Activated T-cell treated with anti-CD3 and anti-CD28 coated beads for 1 hour (primary cell): ENCODE measurements around the gene PID1.
"Not testable (repeated sequence)": the region's sequence is repeated elsewhere in the genome, so short reads cannot be mapped to it uniquely, and the experiment has no call there.

Experiments
- DNase-seq: peaks from one replicate; pipeline ENCODE4 v3.0.0-alpha.2; 2020; ENCODE audit warnings: low read depth

The PID1 gene

GRCh38 chr2:229212241-229212640, 58.8 kb downstream of the PID1 start:
- no peak for DNase-seq

DNA sequence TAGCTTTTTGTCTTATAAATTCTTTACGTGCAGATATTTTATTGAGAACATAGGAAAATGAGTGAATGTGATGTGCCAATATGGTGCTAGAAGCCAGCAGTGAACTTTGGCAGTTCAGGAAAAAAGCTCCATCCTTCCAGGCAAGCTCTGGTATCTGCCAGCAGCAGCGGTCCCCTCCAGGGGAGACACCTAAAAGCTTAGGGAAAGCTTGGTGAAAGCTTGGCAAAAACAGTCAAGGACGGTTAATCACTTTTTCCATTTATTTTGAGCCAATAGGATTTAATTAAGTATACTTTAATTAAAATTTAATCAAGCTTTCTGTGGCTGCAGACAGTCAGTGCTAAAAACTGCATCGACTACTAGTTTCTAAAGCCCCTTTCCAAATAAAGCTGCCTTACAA, 60.4 kb downstream of the PID1 start:
- DNase-seq = no peak

DNA sequence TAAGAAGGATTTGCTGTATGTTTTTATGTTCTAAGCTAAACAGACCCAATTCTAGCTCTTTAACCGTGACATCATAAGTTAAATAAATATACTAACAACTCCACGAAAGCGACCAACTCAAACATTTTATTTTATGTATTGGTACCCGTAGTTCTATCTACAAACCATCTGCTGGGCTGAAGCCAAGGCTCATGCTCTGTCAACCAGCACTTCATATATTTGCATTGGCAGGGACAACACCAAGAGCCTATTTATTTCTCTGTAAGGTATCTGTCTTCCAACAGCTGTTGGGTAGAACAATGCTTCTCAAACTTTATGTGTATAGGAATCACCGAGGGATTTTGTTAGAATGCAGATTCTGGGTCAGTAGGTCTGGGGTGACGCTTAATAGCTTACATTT, 64.5 kb downstream of the PID1 start:
- no peak for DNase-seq

DNA sequence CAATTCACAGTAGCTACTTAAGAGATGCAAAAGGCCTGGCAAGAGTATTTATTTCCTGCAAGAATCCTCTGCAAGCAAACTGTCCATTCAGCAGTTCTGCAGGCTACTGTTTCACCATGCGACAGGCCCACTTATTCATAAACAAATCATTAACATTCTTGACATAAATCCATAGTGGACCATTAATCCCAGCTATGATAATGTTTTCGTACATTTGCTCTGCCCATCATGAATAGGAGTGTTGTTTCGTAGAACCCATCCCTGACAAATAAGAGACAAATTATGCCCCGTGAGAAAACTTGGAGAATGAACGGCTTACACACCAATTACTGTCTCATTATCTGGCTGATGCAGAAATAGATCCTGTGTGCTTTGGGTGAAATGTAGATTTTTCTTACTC, 65.4 kb downstream of the PID1 start:
- DNase-seq = no peak

DNA sequence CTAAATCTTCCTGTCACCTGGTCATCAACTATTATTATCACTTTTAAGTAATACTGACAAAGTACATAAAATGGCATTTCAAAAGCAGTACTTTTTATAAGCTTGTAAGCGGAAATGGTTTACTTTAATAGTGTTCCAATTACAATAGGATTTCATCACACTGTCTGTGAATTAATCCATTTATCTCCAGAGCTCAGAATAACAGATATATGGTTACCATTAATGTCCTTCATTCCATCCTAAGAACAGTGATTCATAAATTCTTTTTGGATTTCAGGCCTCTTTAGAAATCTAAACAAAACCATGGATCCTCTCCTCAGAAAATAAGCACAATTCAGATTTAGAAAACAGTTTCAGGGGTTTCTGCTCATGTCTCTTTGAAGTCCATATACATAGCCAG, 68.4 kb downstream of the PID1 start:
- no peak for DNase-seq

GRCh38 chr2:229201521-229201920, 69.6 kb downstream of the PID1 start:
- no peak for DNase-seq

DNA sequence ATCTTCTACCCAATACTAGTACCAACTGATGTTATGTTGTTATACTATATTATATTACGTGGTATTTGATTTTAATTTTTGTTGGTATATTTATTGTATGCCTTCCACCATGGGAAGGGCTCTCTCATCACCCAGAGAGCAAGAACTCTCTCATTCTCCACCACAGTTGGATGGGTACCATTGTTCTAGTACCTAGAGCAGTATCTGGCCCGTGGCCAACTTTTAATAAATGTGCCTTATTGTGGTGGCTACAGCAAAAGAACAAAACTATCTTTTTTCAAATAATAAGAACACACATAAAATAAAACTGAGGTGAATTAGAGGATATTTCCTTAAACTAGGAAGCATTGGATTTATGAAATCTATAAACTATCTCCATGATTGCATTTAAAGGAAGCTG, 71.8 kb downstream of the PID1 start:
- DNase-seq = no peak

DNA sequence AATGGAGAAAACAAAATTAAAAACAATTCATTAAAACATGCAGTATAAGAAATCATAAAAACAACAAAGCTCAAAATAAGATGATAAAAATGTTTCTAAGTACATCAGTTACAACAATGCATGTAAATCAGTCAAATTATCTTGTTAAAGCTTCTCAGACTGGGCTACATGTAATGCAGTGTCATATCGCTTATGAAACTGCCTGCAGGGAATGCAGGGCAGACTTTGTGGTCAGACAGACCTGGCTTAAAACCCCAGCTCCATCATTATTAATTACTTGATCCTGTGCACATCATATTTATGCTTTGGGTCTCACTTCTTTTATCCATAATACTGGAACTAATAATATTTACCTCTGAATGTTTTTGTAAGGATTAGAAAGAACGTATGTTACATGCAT, 74.6 kb downstream of the PID1 start:
- no peak for DNase-seq

DNA sequence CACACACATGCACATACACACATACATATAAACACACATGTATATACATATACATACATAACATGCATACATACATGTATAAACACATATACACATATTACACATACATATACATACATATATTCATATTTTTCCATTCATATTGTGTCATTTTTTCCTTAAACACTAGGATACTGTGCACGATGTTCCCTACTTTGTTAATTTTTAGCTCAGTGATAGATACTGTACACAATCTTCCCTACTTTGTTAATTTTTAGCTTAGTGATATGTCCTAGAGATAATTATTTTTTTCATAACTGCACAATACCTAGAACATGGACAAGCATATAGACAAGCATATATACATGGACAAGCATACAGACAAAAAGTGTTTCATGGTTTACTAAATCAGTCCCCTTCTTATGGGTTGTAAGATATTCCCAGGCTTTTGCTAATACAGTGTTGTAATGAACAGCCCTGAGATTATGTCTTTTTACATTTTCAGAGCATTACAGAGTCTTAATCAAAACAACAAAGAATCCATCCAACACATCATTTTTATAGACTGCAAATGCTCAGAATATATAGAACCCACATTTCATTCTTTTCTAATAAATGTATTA, 75.6 kb downstream of the PID1 start:
- no peak for DNase-seq

DNA sequence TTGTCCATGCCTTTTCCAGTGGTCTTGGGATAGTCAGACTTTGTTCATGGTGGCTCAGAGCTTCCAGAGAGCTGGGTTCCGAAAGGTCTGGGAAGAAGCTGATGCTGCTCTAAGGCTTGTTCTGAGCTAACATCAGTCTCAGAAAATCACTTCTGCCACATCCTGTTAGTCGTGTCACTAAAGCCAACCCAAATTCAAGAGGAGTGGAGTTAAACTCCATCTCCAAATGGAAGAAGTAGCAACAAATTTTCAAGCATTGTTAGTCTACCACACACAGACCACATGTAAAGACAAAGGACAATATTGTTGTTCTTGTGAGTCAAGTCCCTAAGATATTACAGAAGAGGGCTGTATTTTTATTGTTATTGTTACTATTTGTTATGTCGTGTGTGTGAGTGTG, 77.8 kb downstream of the PID1 start:
- DNase-seq = no peak

GRCh38 chr2:229191413-229191812, 79.7 kb downstream of the PID1 start:
- DNase-seq = no peak

DNA sequence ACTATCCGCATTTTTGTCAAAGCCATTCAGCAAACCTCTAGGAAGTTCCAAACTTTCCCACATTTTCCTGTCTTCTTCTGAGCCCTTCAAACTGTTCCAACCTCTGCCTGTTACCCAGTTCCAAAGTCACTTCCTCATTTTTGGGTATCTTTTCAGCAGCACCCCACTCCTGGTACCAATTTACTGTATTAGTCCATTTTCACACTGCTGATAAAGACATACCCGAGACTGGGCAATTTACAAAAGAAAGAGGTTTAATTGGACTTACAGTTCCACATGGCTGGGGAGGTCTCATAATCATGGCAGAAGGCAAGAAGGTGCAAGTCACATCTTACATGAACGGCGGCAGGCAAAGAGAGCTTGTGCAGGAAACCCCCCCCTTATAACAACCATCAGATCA, 84.0 kb downstream of the PID1 start:
- DNase-seq = not testable (repeated sequence)

GRCh38 chr2:229181641-229182040, 89.4 kb downstream of the PID1 start:
- DNase-seq = no peak

DNA sequence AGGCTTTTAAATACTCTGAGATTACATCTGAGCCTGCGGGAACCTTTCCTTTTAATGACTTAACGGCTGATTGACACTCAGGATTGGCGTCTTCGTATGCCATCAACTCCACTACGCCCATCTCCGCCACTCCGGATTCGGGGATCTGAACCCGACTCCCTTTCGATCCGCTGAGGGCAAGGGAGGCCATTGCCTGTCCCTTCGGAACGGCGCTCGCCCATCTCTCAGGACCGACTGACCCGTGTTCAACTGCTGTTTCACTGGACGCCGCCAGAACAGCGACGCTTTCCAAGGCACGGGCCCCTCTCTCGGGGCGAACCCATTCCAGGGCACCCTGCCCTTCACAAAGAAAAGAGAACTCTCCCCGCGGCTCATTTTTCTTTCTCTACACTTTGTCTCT, 90.4 kb downstream of the PID1 start:
- no peak for DNase-seq

DNA sequence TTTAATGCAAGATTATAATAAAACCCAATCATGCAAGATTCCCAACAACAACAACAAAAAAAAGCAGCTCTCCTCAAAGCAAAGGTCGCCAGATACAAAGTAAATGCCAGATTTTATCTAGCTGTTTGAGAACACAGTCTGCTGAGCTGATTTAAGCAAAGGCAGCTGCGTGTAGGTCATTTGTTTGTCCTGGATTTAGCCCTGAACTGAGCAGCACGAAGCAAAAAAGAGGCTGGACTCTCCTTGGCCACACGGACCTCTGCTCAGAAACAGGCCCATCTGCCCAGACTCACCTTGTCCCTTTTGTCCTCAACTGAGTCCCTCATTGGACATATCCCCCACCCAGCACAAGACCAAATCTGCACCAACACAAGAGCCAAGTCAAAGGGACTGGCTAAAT, 91.5 kb downstream of the PID1 start:
- no peak for DNase-seq

DNA sequence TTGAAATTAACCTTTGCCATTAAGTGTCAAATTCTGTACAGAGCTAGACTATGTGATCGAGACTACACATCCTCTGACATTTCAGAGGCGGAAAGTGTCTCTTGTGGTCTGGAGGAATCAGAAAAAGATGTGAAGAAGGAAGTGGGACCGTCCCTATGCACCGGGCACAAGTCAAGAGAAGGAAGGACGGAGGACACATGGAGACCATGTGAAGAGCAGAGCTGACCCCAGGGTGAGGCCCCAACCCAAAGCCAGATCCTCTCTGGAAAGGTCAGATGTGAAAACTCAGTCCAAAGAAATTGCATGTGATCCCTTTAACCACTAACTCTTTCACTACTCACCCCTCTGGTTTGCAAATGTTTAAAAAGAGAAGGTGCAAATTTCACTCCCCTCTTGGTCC, 92.4 kb downstream of the PID1 start:
- DNase-seq = no peak

DNA sequence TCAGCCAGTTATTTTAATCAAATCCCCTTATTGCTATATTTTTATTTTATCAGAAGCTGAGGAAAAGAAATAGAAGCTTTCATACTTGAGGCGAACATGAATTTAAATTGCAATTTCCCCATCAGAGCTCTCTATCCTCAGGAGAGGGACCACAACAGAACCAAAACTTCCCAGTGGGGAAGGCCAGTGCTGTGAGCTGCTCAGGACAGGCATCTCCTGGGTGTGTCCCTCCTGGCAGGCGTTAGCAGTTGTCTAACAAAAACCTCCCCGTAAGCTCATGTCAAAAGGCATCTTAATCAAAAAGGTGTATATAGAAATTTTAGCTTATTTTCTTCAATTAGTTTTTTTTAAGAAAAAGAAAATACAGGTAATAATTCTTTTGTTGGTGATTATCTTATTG, 93.0 kb downstream of the PID1 start:
- no peak for DNase-seq

GRCh38 chr2:229176136-229176535, 95.0 kb downstream of the PID1 start:
- no peak for DNase-seq

DNA sequence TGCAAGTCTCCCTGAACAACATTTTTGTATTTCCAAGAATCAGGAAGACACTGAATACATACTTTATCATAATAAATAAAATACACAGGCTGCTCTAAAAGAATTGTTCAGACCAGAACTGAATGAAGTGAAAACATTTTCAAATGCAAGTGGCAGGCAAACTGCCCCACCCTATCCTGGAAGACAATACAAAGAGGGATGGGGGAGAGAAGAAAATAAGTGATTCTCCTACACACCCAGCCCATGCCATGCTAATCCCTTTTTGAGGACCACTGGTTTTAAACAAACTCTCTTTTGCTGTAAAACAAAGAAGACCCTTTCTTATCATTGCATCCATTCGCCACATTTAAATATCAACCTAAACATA, 95.6 kb downstream of the PID1 start:
- no peak for DNase-seq

DNA sequence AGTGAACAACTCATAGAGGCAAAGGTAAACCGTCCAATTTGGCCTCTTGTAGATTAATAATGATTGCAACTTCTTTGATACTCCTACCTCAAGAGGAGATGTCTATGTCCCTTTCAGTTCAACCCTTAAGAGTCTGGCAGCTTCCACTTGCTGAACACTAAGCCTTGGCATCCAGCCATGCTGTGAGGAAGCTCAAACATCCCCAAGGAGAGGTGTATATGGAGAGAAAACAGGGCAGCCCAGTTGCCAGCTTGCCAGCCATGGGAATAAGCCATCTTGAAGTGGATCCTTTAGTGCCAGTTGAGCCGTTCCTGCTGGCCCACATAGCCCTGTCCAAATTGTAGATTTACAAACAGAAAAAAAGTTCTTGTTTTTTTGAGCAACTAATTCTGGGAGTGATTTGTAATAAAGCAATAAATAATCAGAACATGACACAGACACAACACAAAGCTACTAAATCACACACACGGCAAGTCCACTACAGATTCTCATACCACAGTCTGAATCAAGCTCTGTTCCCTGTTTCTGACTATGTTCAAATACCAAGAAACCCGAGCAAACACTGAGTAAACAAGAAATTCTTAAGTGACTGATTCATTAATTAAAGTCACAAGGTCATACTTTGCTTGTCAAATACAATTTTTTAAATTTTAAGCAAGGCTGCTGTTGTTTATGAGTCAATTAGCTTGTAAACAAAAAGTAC, 96.1 kb downstream of the PID1 start:
- DNase-seq = no peak

DNA sequence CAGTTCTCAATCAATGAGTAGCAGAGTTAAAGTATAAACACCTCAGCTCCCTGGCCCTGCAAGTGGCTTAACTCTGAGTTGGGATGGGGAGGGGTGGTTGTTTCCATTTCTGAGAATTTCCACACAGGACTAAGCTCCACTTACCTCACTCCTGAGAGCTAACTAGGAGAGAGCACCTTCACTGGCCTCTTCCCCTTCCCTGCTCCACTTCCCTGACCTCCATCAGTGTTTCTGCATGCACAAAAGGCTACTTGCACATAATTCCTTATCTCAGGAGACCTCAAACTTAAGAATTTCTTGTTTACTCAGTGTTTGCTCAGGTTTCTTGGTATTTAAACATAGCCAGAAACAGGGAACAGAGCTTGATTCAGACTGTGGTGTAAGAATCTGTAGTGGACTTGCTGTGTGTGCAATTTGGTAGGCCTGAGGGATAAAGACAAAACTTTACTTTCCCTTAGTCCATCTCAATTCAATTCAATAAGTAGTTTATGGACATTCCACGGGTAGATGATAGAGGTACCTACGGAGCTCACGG, 97.2 kb downstream of the PID1 start:
- DNase-seq = no peak

DNA sequence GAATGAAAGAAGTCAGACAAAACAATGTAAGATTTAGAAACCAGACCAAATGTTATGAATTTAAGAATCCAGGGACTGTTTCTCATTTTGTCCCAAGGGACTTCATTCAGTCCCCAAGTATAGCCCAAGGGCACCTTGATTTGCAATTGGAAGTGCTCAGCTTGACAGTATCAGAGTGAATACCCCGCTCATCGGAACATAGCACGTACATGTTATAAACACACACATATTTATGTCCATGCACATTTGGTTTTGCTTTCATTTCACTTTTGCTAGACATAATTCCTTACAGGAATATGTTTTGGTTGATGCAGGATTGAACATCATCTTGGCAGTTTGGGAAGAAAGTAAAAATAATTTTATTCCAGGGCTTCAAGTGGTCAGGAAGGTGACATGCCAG, 100.2 kb downstream of the PID1 start:
- no peak for DNase-seq

GRCh38 chr2:229170171-229170570, 100.9 kb downstream of the PID1 start:
- no peak for DNase-seq

GRCh38 chr2:229169751-229170150, 101.3 kb downstream of the PID1 start:
- no peak for DNase-seq
